ENCODE data around the gene ADGRB3. TPM values are rescaled to one million over a fixed set of nuclear protein-coding genes. Genes with fewer than 3 reads are reported as not detected.
"Not testable (repeated sequence)": the region's sequence is repeated elsewhere in the genome, so short reads cannot be mapped to it uniquely, and the experiment has no call there.

ADGRB3 gene
- total RNA-seq, 1 experiment from 2014 or later: 7.7 TPM

- intact Hi-C loops (cut with micrococcal nuclease; ENCODE audit: unreplicated experiment): loop anchor here (2.0 to 10.0 kb wide), 5 partner anchors 90 to 850 kb away; no protein-coding TSS in a partner anchor
- H3K4me3 ChIP-seq (ENCODE audit: low read depth, low read length, poor library complexity, severe bottlenecking): no peak overlapping the region
- ChIA-PET CTCF (no interaction called here), POLR2A (ENCODE audit: low non-redundant PET) (no interaction called here)
- peak; percentile 61 for DNase-seq (ENCODE audit: low spot score)
- no peaks in the 10 kb centered on the region for H3K9me3 ChIP-seq (ENCODE audit: low read depth, low read length, poor library complexity, severe bottlenecking)
- TF ChIP-seq EZH2 (IDR thresholded peaks at IDR 0.05; ENCODE audit: borderline replicate concordance, low read depth, low read length, poor library complexity, severe bottlenecking): no peak
- TF ChIP-seq, protein P1, sequence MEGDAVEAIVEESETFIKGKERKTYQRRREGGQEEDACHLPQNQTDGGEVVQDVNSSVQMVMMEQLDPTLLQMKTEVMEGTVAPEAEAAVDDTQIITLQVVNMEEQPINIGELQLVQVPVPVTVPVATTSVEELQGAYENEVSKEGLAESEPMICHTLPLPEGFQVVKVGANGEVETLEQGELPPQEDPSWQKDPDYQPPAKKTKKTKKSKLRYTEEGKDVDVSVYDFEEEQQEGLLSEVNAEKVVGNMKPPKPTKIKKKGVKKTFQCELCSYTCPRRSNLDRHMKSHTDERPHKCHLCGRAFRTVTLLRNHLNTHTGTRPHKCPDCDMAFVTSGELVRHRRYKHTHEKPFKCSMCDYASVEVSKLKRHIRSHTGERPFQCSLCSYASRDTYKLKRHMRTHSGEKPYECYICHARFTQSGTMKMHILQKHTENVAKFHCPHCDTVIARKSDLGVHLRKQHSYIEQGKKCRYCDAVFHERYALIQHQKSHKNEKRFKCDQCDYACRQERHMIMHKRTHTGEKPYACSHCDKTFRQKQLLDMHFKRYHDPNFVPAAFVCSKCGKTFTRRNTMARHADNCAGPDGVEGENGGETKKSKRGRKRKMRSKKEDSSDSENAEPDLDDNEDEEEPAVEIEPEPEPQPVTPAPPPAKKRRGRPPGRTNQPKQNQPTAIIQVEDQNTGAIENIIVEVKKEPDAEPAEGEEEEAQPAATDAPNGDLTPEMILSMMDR (conservative IDR thresholded peaks at IDR 0.05; ENCODE audit: low read depth, low read length): peak; percentile 59
- BruUV-seq (replicated peaks): no TSS peak
- H3K36me3 ChIP-seq (ENCODE audit: insufficient read depth, low read length, poor library complexity, severe bottlenecking): no peaks in the 10 kb centered on the region
- H3K27me3 ChIP-seq (replicated peaks; ENCODE audit: insufficient read depth, low read depth, low read length, poor library complexity): no peaks in the 10 kb centered on the region
- peaks cover 59% of the 10 kb centered on the region for H3K4me1 ChIP-seq (ENCODE audit: insufficient read depth, low read length, poor library complexity, severe bottlenecking)
- H3K27ac ChIP-seq (ENCODE audit: low read depth, low read length, poor library complexity, severe bottlenecking): peak overlapping the region; percentile 56
These were observed 241.9 kb downstream of the ADGRB3 start for GRCh38 chr6:68876792-68877493.

GRCh38 chr6:68880050-68880813 lies 245.2 kb downstream of the ADGRB3 start:
- no TSS peak for BruUV-seq (replicated peaks)
- CTCF ChIA-PET: no interaction called here
- no peaks in the 10 kb centered on the region for H3K9me3 ChIP-seq (ENCODE audit: low read depth, low read length, poor library complexity, severe bottlenecking)

GRCh38 chr6:68883325-68883724 lies 248.2 kb downstream of the ADGRB3 start:
- intact Hi-C loops (cut with micrococcal nuclease; ENCODE audit: unreplicated experiment): loop anchor here (5.0 kb wide), 1 partner anchor 74 kb away; no protein-coding TSS in a partner anchor

More at GRCh38 chr6:68880050-68880813, 245.2 kb downstream of the ADGRB3 start:
- Histone ChIP-seq H3K27me3 (replicated peaks; ENCODE audit: insufficient read depth, low read depth, low read length, poor library complexity) (no peaks in the 10 kb centered on the region), H3K4me3 (ENCODE audit: low read depth, low read length, poor library complexity, severe bottlenecking) (no peak overlapping the region), H3K27ac (ENCODE audit: low read depth, low read length, poor library complexity, severe bottlenecking) (peak overlapping the region; percentile 7), H3K36me3 (ENCODE audit: insufficient read depth, low read length, poor library complexity, severe bottlenecking) (no peaks in the 10 kb centered on the region), H3K4me1 (ENCODE audit: insufficient read depth, low read length, poor library complexity, severe bottlenecking) (peaks cover 38% of the 10 kb centered on the region)
- POLR2A ChIA-PET (ENCODE audit: low non-redundant PET): no interaction called here
- intact Hi-C loops (cut with micrococcal nuclease; ENCODE audit: unreplicated experiment): loop anchor here (5.0 kb wide), 1 partner anchor 77 kb away; no protein-coding TSS in a partner anchor
- peak; percentile 61 for DNase-seq (ENCODE audit: low spot score)
- no peak for TF ChIP-seq EZH2 (IDR thresholded peaks at IDR 0.05; ENCODE audit: borderline replicate concordance, low read depth, low read length, poor library complexity, severe bottlenecking)
- TF ChIP-seq, protein P1 (conservative IDR thresholded peaks at IDR 0.05; ENCODE audit: low read depth, low read length): no peak

More at GRCh38 chr6:68883325-68883724, 248.2 kb downstream of the ADGRB3 start:
- H3K4me3 ChIP-seq (ENCODE audit: low read depth, low read length, poor library complexity, severe bottlenecking); DNase-seq (ENCODE audit: low spot score); CTCF ChIA-PET; H3K36me3 ChIP-seq (ENCODE audit: insufficient read depth, low read length, poor library complexity, severe bottlenecking); BruUV-seq (replicated peaks); H3K9me3 ChIP-seq (ENCODE audit: low read depth, low read length, poor library complexity, severe bottlenecking); H3K27ac ChIP-seq (ENCODE audit: low read depth, low read length, poor library complexity, severe bottlenecking); H3K27me3 ChIP-seq (replicated peaks; ENCODE audit: insufficient read depth, low read depth, low read length, poor library complexity); POLR2A ChIA-PET (ENCODE audit: low non-redundant PET): not testable (repeated sequence)
- H3K4me1 ChIP-seq (ENCODE audit: insufficient read depth, low read length, poor library complexity, severe bottlenecking): peaks cover 26% of the 10 kb centered on the region

All from A673 (cell line).